Fibroblast of lung (primary cell): ENCODE results near the gene FTO.

Experiments
- EZH2 ChIP-seq: IDR thresholded peaks from 2 replicates; pipeline ENCODE4 v1.5.1; 2012; ENCODE audit warnings: low read length, control low read depth, mild to moderate bottlenecking; ENCODE audit errors: missing control alignments
- TF ChIP-seq, protein P1 (sequence below), 2 donors: IDR thresholded peaks in 1 of 2; conservative IDR thresholded peaks in 1 of 2; 1 replicate in 1 of 2; 2 replicates in 1 of 2; pipeline ENCODE4 v1.5.1; 2011 to 2012; ENCODE audit warnings: low read length in 2 of 2, control low read depth in 1 of 2, inconsistent platforms in 1 of 2, low read depth in 1 of 2, mild to moderate bottlenecking in 1 of 2

DNA sequence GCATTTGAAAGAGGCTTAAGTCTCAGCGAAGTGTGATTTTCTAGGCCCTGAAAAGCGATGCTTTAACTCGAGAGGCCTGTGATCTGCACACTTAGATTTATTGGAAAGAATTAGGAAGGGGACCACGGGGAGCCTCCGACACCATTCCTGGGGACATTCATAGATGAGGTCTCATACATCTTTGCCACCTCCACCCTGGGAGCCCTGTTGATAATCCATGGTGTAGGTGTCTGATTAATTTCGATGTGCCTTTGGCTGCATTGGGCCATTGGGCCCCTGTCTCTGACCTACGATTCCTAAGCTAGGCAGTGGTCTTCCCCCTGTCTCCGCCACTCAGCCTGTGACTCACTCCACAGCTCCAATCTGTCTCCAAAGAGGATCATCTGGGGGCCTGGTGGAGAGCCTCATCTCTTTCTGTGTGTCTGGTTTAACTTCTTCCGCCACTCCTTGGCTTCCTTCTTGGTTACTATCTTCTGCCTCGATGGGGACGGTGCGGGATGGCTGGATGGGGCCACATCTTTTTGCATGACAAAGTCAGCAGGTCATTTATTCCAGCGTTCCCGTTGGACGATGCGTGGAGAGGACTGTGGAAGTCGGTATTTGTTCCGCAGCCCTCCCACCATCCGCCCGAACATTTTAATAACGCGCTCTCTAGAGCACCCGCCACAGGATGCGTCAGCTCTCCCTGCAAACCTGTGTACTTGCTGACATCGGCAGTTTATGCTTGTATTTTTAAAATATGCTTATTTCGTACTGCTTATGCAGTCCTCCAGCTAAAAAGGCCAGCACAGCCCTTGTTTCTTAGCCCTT lies 473.3 kb downstream of the FTO start:
- TF ChIP-seq, protein P1, sequence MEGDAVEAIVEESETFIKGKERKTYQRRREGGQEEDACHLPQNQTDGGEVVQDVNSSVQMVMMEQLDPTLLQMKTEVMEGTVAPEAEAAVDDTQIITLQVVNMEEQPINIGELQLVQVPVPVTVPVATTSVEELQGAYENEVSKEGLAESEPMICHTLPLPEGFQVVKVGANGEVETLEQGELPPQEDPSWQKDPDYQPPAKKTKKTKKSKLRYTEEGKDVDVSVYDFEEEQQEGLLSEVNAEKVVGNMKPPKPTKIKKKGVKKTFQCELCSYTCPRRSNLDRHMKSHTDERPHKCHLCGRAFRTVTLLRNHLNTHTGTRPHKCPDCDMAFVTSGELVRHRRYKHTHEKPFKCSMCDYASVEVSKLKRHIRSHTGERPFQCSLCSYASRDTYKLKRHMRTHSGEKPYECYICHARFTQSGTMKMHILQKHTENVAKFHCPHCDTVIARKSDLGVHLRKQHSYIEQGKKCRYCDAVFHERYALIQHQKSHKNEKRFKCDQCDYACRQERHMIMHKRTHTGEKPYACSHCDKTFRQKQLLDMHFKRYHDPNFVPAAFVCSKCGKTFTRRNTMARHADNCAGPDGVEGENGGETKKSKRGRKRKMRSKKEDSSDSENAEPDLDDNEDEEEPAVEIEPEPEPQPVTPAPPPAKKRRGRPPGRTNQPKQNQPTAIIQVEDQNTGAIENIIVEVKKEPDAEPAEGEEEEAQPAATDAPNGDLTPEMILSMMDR (conservative IDR thresholded peaks at IDR 0.05 in 1 of 2, IDR thresholded peaks at IDR 0.05 in 1 of 2; ENCODE audit: low read depth in 1 of 2, low read length in 2 of 2), result no peak
- no peak for TF ChIP-seq EZH2
